ENCODE measurements around the gene ANKDD1A.

Gene ANKDD1A

GRCh38 chr15:64923546-64923945 is 11.8 kb downstream of the ANKDD1A start:
- DNase-seq (ENCODE audit: low read depth), result no peak

DNA sequence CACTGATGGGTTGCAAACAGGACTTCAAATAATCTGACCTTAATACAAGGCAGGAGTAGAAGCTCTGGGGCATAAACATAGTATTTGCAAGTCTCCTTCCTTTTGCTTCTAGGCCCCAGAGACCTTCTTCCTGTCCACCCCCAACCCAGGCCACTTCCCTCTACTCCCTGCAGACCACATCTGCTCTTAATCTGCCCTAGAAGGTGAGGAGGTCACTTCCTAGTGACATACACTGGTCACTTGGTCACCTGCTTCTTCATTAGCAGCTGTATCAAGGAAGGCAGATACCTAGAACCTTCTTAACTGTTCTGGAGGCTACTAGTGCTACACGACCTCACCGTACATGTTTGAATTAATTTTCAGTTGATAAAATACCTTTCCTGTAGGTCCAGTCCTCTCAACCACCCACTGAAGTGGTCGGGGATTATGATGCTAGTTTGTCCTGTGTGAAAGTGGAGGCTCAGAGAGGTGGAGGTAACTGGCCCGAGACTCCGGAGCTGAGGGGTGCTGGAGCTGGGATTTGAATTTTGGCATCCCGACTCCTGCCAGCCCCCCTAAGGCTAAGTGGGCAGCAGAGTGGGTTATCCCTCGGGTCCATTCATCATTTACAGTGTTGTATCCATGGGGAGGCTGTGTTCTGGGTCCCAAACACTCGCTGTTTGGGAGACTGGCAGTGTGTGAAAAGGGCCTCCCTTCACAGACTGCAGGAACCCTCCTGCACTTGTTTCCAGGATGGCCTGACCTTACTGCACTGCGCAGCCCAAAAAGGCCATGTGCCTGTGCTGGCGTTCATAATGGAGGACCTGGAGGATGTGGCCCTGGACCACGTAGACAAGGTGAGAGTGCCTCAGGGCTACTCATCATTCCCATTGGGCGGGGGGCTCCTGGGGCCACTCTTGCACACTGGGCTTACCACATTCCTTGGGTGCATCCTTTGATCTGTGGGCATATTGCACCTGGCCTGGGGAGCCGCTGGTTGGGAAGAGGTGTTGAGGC is 13.9 kb downstream of the ANKDD1A start:
- DNase-seq (ENCODE audit: low read depth), result peak; percentile 49

DNA sequence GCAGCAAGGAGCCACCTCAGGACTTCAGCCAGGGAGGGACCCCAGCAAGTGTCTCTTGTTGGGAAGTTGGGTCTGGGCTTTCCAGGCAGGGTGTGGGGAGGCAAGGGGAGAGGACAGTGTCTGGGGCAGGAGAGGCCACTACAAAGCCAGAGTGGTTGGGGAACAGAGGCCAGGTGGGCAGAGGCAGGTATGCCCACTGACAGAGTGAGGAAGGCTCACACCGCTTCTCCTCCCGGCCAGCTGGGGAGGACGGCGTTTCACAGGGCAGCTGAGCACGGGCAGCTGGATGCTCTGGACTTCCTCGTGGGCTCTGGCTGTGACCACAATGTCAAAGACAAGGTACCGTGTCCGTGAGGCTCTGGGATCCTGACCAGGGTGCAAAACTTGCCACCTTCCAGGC is 15.0 kb downstream of the ANKDD1A start:
- no peak for DNase-seq (ENCODE audit: low read depth)

GRCh38 chr15:64928626-64929220 is 17.0 kb downstream of the ANKDD1A start:
- DNase-seq (ENCODE audit: low read depth), result no peak

DNA sequence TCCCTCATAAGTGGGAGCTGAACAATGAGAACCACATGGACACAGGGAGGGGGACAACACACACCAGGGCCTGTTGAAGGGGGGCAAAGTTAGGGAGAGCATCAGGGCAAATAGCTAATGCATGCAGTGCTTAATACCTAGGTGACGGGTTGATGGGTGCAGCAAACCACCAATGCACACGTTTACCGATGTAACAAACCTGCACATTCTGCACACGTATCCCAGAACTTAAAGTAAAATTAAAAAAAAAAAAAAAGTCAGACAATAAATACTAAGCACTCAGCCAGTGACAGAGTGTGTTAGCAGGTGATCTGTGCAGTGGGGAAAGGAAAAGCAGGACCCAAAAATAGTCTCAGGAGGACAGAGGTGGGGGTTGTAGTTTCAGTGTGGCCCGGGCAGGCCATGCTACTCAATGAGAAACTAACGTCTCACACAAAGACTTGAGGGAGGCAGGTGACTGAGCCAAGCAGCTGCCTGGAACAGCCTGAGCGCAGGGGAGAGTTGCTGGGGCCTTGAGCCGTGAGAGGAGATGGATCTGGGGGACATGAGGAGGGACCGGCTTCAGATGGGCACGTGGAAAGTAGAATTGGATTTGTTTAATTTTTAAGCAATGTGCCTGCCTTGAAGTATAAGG is 18.4 kb downstream of the ANKDD1A start:
- DNase-seq (ENCODE audit: low read depth), result no peak

DNA sequence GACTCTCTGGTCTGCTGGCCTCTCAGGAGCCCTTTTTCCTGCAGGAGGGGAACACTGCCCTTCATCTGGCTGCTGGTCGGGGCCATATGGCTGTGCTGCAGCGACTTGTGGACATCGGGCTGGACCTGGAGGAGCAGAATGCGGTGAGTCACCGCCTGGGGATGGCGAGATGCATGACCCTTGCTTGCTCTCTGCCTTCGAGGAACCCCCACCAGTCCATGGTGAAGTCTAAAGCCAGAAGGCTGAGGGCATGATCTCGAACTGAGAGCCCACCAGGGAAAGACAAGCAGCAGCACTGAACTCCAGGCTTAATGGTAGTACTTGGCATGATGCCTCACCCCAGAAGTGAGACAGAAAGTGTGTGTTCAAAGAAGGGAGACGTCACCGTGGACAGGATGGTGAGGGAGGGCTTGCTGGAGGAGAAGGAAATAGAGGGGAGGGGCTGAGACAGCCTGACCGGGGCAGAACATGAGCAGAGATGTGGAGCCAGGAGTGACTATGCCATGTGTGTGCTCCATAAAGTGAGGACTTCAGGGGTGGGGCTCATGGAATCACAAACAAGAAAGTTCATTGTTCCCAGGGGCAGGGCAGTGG is 19.2 kb downstream of the ANKDD1A start:
- DNase-seq (ENCODE audit: low read depth), result no peak

- DNase-seq (ENCODE audit: low read depth), result no peak
Observed at GRCh38 chr15:64931381-64931780, 19.7 kb downstream of the ANKDD1A start.

GRCh38 chr15:64934023-64934422 is 22.3 kb downstream of the ANKDD1A start:
- DNase-seq (ENCODE audit: low read depth), result no peak

- no peak for DNase-seq (ENCODE audit: low read depth)
Observed at GRCh38 chr15:64938192-64938591, 26.5 kb downstream of the ANKDD1A start.

DNA sequence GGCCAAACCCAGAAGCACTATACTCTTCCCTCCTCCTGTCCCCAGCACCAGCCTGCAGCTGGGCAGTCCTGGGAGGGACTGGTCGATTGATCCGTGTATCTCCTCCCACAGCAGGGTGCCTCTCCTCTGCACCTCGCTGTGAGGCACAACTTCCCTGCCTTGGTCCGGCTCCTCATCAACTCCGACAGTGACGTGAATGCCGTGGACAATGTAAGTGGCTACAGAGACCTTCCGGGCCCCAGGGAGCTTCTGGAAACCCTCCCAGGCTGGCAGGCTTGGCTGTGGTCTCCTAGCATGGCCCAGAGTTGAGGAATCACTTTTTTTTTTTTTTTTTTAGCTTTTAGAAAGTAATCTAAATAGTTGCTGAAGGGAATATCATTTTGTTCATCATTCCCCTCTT is 30.7 kb downstream of the ANKDD1A start:
- no peak for DNase-seq (ENCODE audit: low read depth)

- DNase-seq (ENCODE audit: low read depth), result no peak
Observed at GRCh38 chr15:64943512-64944225, 32.0 kb downstream of the ANKDD1A start.

DNA sequence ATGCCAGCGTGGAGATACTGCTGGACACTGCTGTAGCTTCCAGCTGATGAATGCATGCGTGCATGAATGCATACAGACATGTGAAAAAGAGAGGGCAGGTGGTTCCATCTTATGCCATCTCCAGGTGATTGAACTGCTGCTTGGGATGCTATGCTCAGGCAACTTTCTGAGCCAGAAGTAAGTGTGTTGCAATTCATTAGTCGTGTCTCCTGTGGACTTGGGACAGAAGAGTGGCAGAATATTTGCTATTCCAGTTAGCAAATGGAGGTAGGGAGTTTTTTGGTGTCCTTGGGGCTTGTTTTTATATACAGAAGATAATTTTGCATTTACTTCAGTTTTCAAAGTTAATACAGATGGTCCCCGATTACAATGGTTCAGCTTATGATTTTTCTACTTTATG is 33.3 kb downstream of the ANKDD1A start:
- no peak for DNase-seq (ENCODE audit: low read depth)

GRCh38 chr15:64947211-64947610 is 35.5 kb downstream of the ANKDD1A start:
- no peak for DNase-seq (ENCODE audit: low read depth)

DNA sequence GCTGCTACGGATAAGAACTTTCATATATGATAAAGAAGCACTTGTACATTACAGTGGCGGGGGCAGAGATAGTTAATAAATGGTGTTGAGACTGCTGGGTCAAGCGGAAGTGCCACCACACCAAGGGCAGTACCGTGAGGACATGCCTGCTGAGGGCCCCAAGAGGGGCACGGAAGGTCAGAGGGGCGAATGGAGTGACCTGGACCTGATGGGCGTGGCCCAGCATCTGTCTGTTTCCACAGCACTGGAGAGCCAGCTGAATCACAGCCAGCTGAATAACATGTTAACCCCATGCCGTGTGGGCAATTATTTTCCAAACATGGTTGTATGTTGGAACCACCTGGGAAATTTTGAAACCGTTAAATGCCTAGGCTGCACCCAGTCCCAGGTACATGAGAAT is 37.2 kb downstream of the ANKDD1A start:
- DNase-seq (ENCODE audit: low read depth), result no peak

- DNase-seq (ENCODE audit: low read depth), result no peak
Observed at GRCh38 chr15:64949383-64950186, 37.9 kb downstream of the ANKDD1A start.

- no peak for DNase-seq (ENCODE audit: low read depth)
Observed at GRCh38 chr15:64950888-64951287, 39.2 kb downstream of the ANKDD1A start.

DNA sequence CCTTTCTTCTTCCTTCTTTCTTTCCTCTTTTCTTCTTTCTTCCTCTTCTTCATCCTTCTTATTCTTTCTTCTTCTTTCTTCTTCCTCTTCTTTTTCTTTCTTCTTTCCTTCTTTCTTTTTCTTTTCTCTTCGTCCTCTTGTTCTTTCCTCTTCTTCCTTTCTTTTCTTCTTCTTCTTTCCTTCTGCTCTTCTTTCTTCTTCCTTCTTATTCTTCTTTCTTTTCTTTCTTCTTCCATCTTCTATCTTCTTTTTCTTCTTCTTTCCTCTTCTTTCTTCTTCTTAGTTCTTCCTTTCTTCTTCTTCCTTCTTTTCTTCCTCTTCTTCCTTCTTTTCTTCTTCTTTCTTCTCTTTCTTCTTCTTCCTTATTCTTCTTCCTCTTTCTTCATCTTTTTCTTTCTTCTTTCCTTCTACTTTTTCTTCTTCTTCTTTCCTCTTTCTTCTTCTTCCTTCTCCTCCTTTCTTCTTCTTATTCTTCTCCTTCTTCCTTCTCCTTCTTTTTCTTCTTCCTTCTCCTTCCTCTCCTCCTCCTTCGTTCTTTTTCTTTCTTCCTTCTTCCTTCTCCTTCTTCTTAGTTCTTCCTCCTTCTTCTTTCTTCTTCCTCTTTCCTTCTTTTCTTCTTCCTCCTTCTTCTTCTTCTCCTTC is 40.2 kb downstream of the ANKDD1A start:
- no peak for DNase-seq (ENCODE audit: low read depth)

DNA sequence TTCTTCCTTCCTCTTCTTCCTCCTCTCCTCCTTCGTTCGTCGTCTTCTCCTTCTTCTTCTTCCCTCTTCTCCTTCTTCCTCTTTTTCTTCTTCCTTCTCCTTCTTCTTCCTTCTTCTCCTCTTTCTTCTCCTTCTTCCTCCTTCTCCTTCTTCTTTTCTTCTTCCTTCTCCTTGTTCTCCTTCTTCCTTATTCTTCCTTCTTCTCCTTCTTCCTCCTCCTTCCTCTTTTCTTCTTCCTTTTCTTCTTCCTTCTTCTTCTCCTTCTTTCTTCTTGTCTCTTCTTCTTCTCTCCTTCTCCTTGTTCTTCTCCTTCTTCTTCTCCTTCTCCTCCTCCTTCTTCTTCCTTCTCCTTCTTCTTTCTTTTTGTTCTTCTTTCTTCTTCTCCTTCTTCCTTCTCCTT is 42.7 kb downstream of the ANKDD1A start:
- DNase-seq (ENCODE audit: low read depth), result no peak

- DNase-seq (ENCODE audit: low read depth), result no peak
Observed at GRCh38 chr15:64959128-64959527, 47.4 kb downstream of the ANKDD1A start.

- no peak for DNase-seq (ENCODE audit: low read depth)
Observed at GRCh38 chr15:64960153-64960552, 48.5 kb downstream of the ANKDD1A start.

- no peak for DNase-seq (ENCODE audit: low read depth)
Observed at GRCh38 chr15:64961013-64961412, 49.3 kb downstream of the ANKDD1A start.
